WTC11 (cell line): Measurements from ENCODE around the gene MED9. TPM values are rescaled to one million over a fixed set of nuclear protein-coding genes. Genes with fewer than 3 reads are reported as not detected.

Source experiments
- ATAC-seq: fragments of 200-7000 bp; cut with Tn5 transposase; 2 replicates; pipeline ENCODE4 v1.10.0; 2021; ENCODE audit warnings: mild to moderate bottlenecking, moderate library complexity
- CTCF ChIA-PET: fragments of 300-600 bp; sonication (Branson Sonifier 250); formaldehyde crosslinking; loops from one replicate; lab custom pipeline; 2021; ENCODE audit warnings: antibody characterized with exemption; lab: Charles Lee
- POLR2A ChIA-PET: fragments of 350-600 bp; sonication (Branson Sonifier 250); formaldehyde crosslinking; loops from one replicate; lab custom pipeline; 2021; ENCODE audit warnings: antibody characterized with exemption; lab: Charles Lee
- DNase-seq: peaks from one replicate; pipeline ENCODE4 v3.0.0; 2021; ENCODE audit warnings: low spot score
- H3K27ac Mint-ChIP-seq: 2 replicates; pipeline ENCODE4 v1.8.0; 2021; ENCODE audit warnings: mixed read lengths
- H3K27me3 Mint-ChIP-seq: 2 replicates; pipeline ENCODE4 v1.8.0; 2021; ENCODE audit warnings: low read depth, mild to moderate bottlenecking, moderate library complexity, mixed read lengths
- H3K36me3 Mint-ChIP-seq: 2 replicates; pipeline ENCODE4 v1.8.0; 2021; ENCODE audit warnings: mixed read lengths
- H3K4me1 Mint-ChIP-seq: 2 replicates; pipeline ENCODE4 v1.8.0; 2022; ENCODE audit warnings: mixed read lengths
- H3K4me3 Mint-ChIP-seq: 2 replicates; pipeline ENCODE4 v1.8.0; 2021; ENCODE audit warnings: mild to moderate bottlenecking, moderate library complexity, mixed read lengths
- H3K9me3 Mint-ChIP-seq: 2 replicates; pipeline ENCODE4 v1.8.0; 2021; ENCODE audit warnings: mixed read lengths
- CBFB ChIP-seq: sonication (generic); formaldehyde crosslinking; IDR thresholded peaks from 2 replicates; pipeline ENCODE4 v1.8.1; 2022; ENCODE audit warnings: mild to moderate bottlenecking, low read depth, missing genetic modification reagents
- ELF4 ChIP-seq: sonication (generic); formaldehyde crosslinking; IDR thresholded peaks from 2 replicates; pipeline ENCODE4 v1.8.1; 2022; ENCODE audit warnings: low read depth, mild to moderate bottlenecking, moderate library complexity, missing genetic modification reagents
- JAZF1 ChIP-seq: fragments of 250-450 bp; sonication (Bioruptor Pico); IDR thresholded peaks from 2 replicates; pipeline ENCODE4 v1.9.0; 2021; ENCODE audit warnings: moderate library complexity, mild to moderate bottlenecking, inconsistent platforms
- NFE2L1 ChIP-seq: sonication (generic); formaldehyde crosslinking; IDR thresholded peaks from 2 replicates; pipeline ENCODE4 v1.8.1; 2023; ENCODE audit warnings: missing genetic modification reagents
- NR1H2 ChIP-seq: sonication (generic); formaldehyde crosslinking; IDR thresholded peaks from 2 replicates; pipeline ENCODE4 v1.9.0; 2021; ENCODE audit warnings: mild to moderate bottlenecking, moderate library complexity, missing genetic modification reagents
- SP1 ChIP-seq: sonication (generic); formaldehyde crosslinking; conservative IDR thresholded peaks from 2 replicates; pipeline ENCODE4 v1.8.1; 2022; ENCODE audit warnings: missing genetic modification reagents
- TP53 ChIP-seq: sonication (generic); formaldehyde crosslinking; IDR thresholded peaks from 2 replicates; pipeline ENCODE4 v1.8.1; 2023; ENCODE audit warnings: mild to moderate bottlenecking, missing genetic modification reagents
- ZBTB21 ChIP-seq: sonication (generic); formaldehyde crosslinking; IDR thresholded peaks from 2 replicates; pipeline ENCODE4 v1.8.1; 2023; ENCODE audit warnings: mild to moderate bottlenecking, missing genetic modification reagents, borderline replicate concordance
- ZNF121 ChIP-seq: sonication (generic); formaldehyde crosslinking; IDR thresholded peaks from 2 replicates; pipeline ENCODE4 v1.8.0; 2023; ENCODE audit warnings: missing genetic modification reagents
- ZNF138 ChIP-seq: sonication (generic); formaldehyde crosslinking; conservative IDR thresholded peaks from 2 replicates; pipeline ENCODE4 v1.8.1; 2022; ENCODE audit warnings: mild to moderate bottlenecking, moderate library complexity, missing genetic modification reagents
- total RNA-seq: library from RNA; stranded (reverse); gene quantifications from 3 replicates; pipeline ENCODE4 v1.2.3, GENCODE V29; 2021
- TF ChIP-seq, protein P1 (sequence below): sonication (generic); formaldehyde crosslinking; IDR thresholded peaks from 2 replicates; pipeline ENCODE4 v1.8.0; 2022; ENCODE audit warnings: mild to moderate bottlenecking, missing genetic modification reagents
- TF ChIP-seq, protein P2 (sequence below): sonication (generic); formaldehyde crosslinking; IDR thresholded peaks from 2 replicates; pipeline ENCODE4 v1.8.0; 2022; ENCODE audit warnings: missing genetic modification reagents
- TF ChIP-seq, protein P3 (sequence below): sonication (generic); formaldehyde crosslinking; IDR thresholded peaks from 2 replicates; pipeline ENCODE4 v1.8.0; 2022; ENCODE audit warnings: mild to moderate bottlenecking, missing genetic modification reagents
- TF ChIP-seq, protein P4 (sequence below): sonication (generic); formaldehyde crosslinking; conservative IDR thresholded peaks from 2 replicates; pipeline ENCODE4 v1.8.1; 2023; ENCODE audit warnings: mild to moderate bottlenecking, low read depth, missing genetic modification reagents, moderate library complexity
- TF ChIP-seq, protein P5 (sequence below): sonication (generic); formaldehyde crosslinking; IDR thresholded peaks from 2 replicates; pipeline ENCODE4 v1.8.1; 2023; ENCODE audit warnings: mild to moderate bottlenecking, missing genetic modification reagents, moderate library complexity
- TF ChIP-seq, protein P6 (sequence below): sonication (generic); formaldehyde crosslinking; IDR thresholded peaks from 2 replicates; pipeline ENCODE4 v1.8.0; 2022; ENCODE audit warnings: mild to moderate bottlenecking, missing genetic modification reagents
- TF ChIP-seq, protein P7 (sequence below): sonication (generic); formaldehyde crosslinking; IDR thresholded peaks from 2 replicates; pipeline ENCODE4 v1.8.1; 2023; ENCODE audit warnings: mild to moderate bottlenecking, missing genetic modification reagents, moderate library complexity
- TF ChIP-seq, protein P8 (sequence below): fragments of 250-450 bp; sonication (Bioruptor Pico); IDR thresholded peaks from 2 replicates; pipeline ENCODE4 v1.9.0; 2021; ENCODE audit warnings: mild to moderate bottlenecking, borderline replicate concordance

MED9 gene
- total RNA-seq, 1 experiment from 2014 or later = 21.1 TPM

DNA sequence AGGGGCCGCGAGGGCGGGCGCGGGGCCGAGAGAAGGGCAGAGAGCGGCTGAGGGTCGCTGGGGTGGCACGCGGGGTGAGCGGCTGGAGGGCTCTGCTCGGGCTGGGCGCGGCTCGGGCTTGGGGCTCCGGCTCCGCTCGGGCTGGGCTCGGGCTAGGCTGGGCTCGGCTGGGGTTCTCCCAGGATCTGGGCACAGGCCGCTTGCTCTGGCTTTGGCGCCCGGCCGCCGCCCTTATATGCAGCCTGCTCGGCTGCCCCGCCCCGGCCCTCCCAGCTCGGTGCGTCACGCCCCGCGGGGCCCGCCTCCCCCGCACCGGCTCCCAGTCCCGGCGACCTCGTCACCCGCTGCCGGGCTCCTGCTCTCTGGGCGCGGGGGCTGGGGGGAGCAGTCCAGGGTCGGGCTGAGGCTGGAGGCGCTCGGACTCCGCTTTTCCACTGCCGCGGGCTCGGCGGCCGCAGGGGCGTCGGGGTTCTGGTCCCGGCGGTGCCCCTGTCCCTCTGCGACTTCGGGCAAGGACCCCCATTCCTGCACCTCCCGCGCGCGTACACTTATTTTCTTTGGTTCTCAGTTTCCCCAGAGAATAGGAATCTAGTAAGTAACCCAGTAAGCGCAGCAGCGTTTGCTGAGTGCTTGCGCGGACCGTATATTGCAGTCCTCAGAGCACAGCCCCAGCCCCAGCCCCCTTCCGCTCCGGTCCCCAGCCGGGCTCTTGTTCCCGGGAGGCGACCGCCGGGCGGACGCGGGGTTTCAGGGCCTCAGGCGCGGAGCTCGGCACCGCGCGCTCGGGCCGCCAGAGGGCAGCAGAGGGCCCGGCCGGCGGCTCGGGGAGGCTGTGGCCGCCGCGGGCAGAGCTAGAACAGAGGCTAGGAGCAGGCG is 19.6 kb downstream of the MED9 start, which contains the start of gene RASD1:
RASD1 (minus strand) TSS at position 207 of the 876 bp plus-strand sequence. CDS start 214 bp downstream, outside the sequence.
- Mint-ChIP-seq H3K27me3 (peaks cover 29% of the 10 kb centered on the region), H3K9me3 (no peaks in the 10 kb centered on the region), H3K36me3 (peaks cover 6% of the 10 kb centered on the region), H3K27ac (no peak within 1 kb of the TSS), H3K4me3 (peak within 1 kb of the TSS; percentile 81), H3K4me1 (peaks cover 41% of the 10 kb centered on the region)
- DNase-seq = peak; percentile 82
- CTCF ChIA-PET = interaction anchor here (0.6 to 3.9 kb wide), 95 partner anchors 10 to 537 kb away, joined by 3 to 108 read pairs (median 5); partner anchors contain the start of genes COPS3, DRC3, PEMT and SREBF1
- peak; percentile 75 for ATAC-seq
- POLR2A ChIA-PET = interaction anchor here (0.5 to 2.1 kb wide), 31 partner anchors 11 to 381 kb away, joined by 3 to 7 read pairs (median 3); partner anchors contain the start of gene PEMT
- TF ChIP-seq TP53 (CRISPR knock-in tag) (peak; percentile 5; the same call in 1 of the 2 replicates), SP1 (peak; percentile 61; the same call in 1 of the 2 replicates), ZBTB21 (0 out of 2 replicates have a peak, but pooled peaks have one; percentile 34), NFE2L1 (CRISPR knock-in tag) (peak; percentile 69), ELF4 (no peak), JAZF1 (CRISPR knock-in tag) (no peak), NR1H2 (CRISPR knock-in tag) (no peak), ZNF121 (CRISPR knock-in tag) (no peak), ZNF138 (CRISPR knock-in tag) (no peak), CBFB (peak; percentile 89; the same call in 1 of the 2 replicates)
- TF ChIP-seq, protein P1, sequence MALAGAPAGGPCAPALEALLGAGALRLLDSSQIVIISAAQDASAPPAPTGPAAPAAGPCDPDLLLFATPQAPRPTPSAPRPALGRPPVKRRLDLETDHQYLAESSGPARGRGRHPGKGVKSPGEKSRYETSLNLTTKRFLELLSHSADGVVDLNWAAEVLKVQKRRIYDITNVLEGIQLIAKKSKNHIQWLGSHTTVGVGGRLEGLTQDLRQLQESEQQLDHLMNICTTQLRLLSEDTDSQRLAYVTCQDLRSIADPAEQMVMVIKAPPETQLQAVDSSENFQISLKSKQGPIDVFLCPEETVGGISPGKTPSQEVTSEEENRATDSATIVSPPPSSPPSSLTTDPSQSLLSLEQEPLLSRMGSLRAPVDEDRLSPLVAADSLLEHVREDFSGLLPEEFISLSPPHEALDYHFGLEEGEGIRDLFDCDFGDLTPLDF = no peak
- TF ChIP-seq, protein P2, sequence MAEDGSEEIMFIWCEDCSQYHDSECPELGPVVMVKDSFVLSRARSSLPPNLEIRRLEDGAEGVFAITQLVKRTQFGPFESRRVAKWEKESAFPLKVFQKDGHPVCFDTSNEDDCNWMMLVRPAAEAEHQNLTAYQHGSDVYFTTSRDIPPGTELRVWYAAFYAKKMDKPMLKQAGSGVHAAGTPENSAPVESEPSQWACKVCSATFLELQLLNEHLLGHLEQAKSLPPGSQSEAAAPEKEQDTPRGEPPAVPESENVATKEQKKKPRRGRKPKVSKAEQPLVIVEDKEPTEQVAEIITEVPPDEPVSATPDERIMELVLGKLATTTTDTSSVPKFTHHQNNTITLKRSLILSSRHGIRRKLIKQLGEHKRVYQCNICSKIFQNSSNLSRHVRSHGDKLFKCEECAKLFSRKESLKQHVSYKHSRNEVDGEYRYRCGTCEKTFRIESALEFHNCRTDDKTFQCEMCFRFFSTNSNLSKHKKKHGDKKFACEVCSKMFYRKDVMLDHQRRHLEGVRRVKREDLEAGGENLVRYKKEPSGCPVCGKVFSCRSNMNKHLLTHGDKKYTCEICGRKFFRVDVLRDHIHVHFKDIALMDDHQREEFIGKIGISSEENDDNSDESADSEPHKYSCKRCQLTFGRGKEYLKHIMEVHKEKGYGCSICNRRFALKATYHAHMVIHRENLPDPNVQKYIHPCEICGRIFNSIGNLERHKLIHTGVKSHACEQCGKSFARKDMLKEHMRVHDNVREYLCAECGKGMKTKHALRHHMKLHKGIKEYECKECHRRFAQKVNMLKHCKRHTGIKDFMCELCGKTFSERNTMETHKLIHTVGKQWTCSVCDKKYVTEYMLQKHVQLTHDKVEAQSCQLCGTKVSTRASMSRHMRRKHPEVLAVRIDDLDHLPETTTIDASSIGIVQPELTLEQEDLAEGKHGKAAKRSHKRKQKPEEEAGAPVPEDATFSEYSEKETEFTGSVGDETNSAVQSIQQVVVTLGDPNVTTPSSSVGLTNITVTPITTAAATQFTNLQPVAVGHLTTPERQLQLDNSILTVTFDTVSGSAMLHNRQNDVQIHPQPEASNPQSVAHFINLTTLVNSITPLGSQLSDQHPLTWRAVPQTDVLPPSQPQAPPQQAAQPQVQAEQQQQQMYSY (CRISPR knock-in tag) = no peak
- TF ChIP-seq, protein P3, sequence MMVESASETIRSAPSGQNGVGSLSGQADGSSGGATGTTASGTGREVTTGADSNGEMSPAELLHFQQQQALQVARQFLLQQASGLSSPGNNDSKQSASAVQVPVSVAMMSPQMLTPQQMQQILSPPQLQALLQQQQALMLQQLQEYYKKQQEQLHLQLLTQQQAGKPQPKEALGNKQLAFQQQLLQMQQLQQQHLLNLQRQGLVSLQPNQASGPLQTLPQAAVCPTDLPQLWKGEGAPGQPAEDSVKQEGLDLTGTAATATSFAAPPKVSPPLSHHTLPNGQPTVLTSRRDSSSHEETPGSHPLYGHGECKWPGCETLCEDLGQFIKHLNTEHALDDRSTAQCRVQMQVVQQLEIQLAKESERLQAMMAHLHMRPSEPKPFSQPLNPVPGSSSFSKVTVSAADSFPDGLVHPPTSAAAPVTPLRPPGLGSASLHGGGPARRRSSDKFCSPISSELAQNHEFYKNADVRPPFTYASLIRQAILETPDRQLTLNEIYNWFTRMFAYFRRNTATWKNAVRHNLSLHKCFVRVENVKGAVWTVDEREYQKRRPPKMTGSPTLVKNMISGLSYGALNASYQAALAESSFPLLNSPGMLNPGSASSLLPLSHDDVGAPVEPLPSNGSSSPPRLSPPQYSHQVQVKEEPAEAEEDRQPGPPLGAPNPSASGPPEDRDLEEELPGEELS (CRISPR knock-in tag) = peak; percentile 6; the same call in 1 of the 2 replicates
- TF ChIP-seq, protein P4, sequence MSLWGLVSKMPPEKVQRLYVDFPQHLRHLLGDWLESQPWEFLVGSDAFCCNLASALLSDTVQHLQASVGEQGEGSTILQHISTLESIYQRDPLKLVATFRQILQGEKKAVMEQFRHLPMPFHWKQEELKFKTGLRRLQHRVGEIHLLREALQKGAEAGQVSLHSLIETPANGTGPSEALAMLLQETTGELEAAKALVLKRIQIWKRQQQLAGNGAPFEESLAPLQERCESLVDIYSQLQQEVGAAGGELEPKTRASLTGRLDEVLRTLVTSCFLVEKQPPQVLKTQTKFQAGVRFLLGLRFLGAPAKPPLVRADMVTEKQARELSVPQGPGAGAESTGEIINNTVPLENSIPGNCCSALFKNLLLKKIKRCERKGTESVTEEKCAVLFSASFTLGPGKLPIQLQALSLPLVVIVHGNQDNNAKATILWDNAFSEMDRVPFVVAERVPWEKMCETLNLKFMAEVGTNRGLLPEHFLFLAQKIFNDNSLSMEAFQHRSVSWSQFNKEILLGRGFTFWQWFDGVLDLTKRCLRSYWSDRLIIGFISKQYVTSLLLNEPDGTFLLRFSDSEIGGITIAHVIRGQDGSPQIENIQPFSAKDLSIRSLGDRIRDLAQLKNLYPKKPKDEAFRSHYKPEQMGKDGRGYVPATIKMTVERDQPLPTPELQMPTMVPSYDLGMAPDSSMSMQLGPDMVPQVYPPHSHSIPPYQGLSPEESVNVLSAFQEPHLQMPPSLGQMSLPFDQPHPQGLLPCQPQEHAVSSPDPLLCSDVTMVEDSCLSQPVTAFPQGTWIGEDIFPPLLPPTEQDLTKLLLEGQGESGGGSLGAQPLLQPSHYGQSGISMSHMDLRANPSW (CRISPR knock-in tag) = no peak
- TF ChIP-seq, protein P5, sequence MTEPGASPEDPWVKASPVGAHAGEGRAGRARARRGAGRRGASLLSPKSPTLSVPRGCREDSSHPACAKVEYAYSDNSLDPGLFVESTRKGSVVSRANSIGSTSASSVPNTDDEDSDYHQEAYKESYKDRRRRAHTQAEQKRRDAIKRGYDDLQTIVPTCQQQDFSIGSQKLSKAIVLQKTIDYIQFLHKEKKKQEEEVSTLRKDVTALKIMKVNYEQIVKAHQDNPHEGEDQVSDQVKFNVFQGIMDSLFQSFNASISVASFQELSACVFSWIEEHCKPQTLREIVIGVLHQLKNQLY = no peak
- TF ChIP-seq, protein P6, sequence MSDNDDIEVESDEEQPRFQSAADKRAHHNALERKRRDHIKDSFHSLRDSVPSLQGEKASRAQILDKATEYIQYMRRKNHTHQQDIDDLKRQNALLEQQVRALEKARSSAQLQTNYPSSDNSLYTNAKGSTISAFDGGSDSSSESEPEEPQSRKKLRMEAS (CRISPR knock-in tag) = peak; percentile 14
- TF ChIP-seq, protein P7, sequence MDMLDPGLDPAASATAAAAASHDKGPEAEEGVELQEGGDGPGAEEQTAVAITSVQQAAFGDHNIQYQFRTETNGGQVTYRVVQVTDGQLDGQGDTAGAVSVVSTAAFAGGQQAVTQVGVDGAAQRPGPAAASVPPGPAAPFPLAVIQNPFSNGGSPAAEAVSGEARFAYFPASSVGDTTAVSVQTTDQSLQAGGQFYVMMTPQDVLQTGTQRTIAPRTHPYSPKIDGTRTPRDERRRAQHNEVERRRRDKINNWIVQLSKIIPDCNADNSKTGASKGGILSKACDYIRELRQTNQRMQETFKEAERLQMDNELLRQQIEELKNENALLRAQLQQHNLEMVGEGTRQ (CRISPR knock-in tag) = 0 out of 2 replicates have a peak, but pooled peaks have one; percentile 11
- TF ChIP-seq, protein P8, sequence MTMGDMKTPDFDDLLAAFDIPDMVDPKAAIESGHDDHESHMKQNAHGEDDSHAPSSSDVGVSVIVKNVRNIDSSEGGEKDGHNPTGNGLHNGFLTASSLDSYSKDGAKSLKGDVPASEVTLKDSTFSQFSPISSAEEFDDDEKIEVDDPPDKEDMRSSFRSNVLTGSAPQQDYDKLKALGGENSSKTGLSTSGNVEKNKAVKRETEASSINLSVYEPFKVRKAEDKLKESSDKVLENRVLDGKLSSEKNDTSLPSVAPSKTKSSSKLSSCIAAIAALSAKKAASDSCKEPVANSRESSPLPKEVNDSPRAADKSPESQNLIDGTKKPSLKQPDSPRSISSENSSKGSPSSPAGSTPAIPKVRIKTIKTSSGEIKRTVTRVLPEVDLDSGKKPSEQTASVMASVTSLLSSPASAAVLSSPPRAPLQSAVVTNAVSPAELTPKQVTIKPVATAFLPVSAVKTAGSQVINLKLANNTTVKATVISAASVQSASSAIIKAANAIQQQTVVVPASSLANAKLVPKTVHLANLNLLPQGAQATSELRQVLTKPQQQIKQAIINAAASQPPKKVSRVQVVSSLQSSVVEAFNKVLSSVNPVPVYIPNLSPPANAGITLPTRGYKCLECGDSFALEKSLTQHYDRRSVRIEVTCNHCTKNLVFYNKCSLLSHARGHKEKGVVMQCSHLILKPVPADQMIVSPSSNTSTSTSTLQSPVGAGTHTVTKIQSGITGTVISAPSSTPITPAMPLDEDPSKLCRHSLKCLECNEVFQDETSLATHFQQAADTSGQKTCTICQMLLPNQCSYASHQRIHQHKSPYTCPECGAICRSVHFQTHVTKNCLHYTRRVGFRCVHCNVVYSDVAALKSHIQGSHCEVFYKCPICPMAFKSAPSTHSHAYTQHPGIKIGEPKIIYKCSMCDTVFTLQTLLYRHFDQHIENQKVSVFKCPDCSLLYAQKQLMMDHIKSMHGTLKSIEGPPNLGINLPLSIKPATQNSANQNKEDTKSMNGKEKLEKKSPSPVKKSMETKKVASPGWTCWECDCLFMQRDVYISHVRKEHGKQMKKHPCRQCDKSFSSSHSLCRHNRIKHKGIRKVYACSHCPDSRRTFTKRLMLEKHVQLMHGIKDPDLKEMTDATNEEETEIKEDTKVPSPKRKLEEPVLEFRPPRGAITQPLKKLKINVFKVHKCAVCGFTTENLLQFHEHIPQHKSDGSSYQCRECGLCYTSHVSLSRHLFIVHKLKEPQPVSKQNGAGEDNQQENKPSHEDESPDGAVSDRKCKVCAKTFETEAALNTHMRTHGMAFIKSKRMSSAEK (CRISPR knock-in tag) = no peak
